HG02759 (cell line): ENCODE measurements around the gene GTPBP10.

Source experiments
- ATAC-seq: cut with Tn5 transposase; IDR thresholded peaks from one replicate; pipeline ENCODE4 v1.9.1; 2021; ENCODE audit warnings: mild to moderate bottlenecking, moderate library complexity; ENCODE audit not compliant: unreplicated experiment

The GTPBP10 gene

GRCh38 chr7:90430614-90431460 is 84.3 kb downstream of the GTPBP10 start:
- no peak for ATAC-seq

- ATAC-seq = no peak
Observed at GRCh38 chr7:90432752-90433151, 86.2 kb downstream of the GTPBP10 start.

- no peak for ATAC-seq
Observed at GRCh38 chr7:90433221-90433620, 86.7 kb downstream of the GTPBP10 start.
